ENCODE results near the gene BTD.

- TF ChIP-seq POLR2A (IDR thresholded peaks at IDR 0.05) (no peak), CTCF (IDR thresholded peaks at IDR 0.05) (no peak)
Measured at GRCh38 chr3:15685927-15686326, 84.4 kb downstream of the BTD start.

Data from esophagus squamous epithelium (tissue), 4 donors.